ENCODE results near the gene SULT1A3.
"Not testable (repeated sequence)": the region's sequence is repeated elsewhere in the genome, so short reads cannot be mapped to it uniquely, and the experiment has no call there.

SULT1A3 gene

GRCh38 chr16:30187556-30187865 is 11.5 kb upstream of the SULT1A3 start:
- no peak for DNase-seq

- DNase-seq: no peak
Observed at GRCh38 chr16:30187971-30188561, 11.0 kb upstream of the SULT1A3 start.

GRCh38 chr16:30191158-30191557 is 7.9 kb upstream of the SULT1A3 start:
- DNase-seq: not testable (repeated sequence)

- DNase-seq: not testable (repeated sequence)
Observed at GRCh38 chr16:30193098-30193497, 6.0 kb upstream of the SULT1A3 start.

- DNase-seq: not testable (repeated sequence)
Observed at GRCh38 chr16:30193615-30194014, 5.4 kb upstream of the SULT1A3 start, which contains the start of the genes BOLA2B and SLX1A. Gene BOLA2B, minus strand, starts transcription at chr16:30193666. Its CDS starts 71 bp downstream, at chr16:30193595. Gene SLX1A, plus strand, starts transcription at chr16:30193875. Its CDS starts 210 bp downstream, at chr16:30194085.

- not testable (repeated sequence) for DNase-seq
Observed at GRCh38 chr16:30194172-30194925, 4.7 kb upstream of the SULT1A3 start.

GRCh38 chr16:30197001-30197400 is 2.1 kb upstream of the SULT1A3 start:
- not testable (repeated sequence) for DNase-seq

GRCh38 chr16:30199608-30200343 is 721 bp downstream of the SULT1A3 start:
- DNase-seq: not testable (repeated sequence)

- DNase-seq: not testable (repeated sequence)
Observed at GRCh38 chr16:30205541-30206236, 6.6 kb downstream of the SULT1A3 start.

- DNase-seq: not testable (repeated sequence)
Observed at GRCh38 chr16:30206252-30206651, 7.2 kb downstream of the SULT1A3 start.

- not testable (repeated sequence) for DNase-seq
Observed at GRCh38 chr16:30207063-30207704, 8.1 kb downstream of the SULT1A3 start.

- DNase-seq: not testable (repeated sequence)
Observed at GRCh38 chr16:30209032-30209431, 10.0 kb downstream of the SULT1A3 start.

- DNase-seq: not testable (repeated sequence)
Observed at GRCh38 chr16:30211414-30211813, 12.4 kb downstream of the SULT1A3 start.

GRCh38 chr16:30217082-30217481 is 18.0 kb downstream of the SULT1A3 start:
- not testable (repeated sequence) for DNase-seq

- not testable (repeated sequence) for DNase-seq
Observed at GRCh38 chr16:30248379-30248778, 49.3 kb downstream of the SULT1A3 start, which contains the start of gene NPIPB13. Gene NPIPB13, minus strand, starts transcription at chr16:30248479. Its CDS starts 2,906 bp downstream, at chr16:30245573.
